WTC11 (cell line): ENCODE measurements around the gene SLC9A3.

Source experiments
- ATF3 ChIP-seq: sonication (generic); formaldehyde crosslinking; conservative IDR thresholded peaks from 2 replicates; pipeline ENCODE4 v1.8.1; 2022; ENCODE audit warnings: mild to moderate bottlenecking, missing genetic modification reagents
- CREB1 ChIP-seq: sonication (generic); formaldehyde crosslinking; IDR thresholded peaks from 2 replicates; pipeline ENCODE4 v1.8.0; 2023; ENCODE audit warnings: mild to moderate bottlenecking, missing genetic modification reagents
- CTCF ChIP-seq: fragments of 200-600 bp; IDR thresholded peaks from 2 replicates; pipeline ENCODE4 v1.8.0; 2022; ENCODE audit warnings: antibody characterized with exemption
- ESRRA ChIP-seq: sonication (generic); formaldehyde crosslinking; IDR thresholded peaks from 2 replicates; pipeline ENCODE4 v1.8.1; 2022; ENCODE audit warnings: mild to moderate bottlenecking, missing genetic modification reagents, borderline replicate concordance
- FOXJ3 ChIP-seq: sonication (generic); formaldehyde crosslinking; IDR thresholded peaks from 2 replicates; pipeline ENCODE4 v1.9.0; 2021; ENCODE audit warnings: missing genetic modification reagents, mild to moderate bottlenecking, borderline replicate concordance
- HMGXB4 ChIP-seq: sonication (generic); formaldehyde crosslinking; IDR thresholded peaks from 2 replicates; pipeline ENCODE4 v1.8.1; 2023; ENCODE audit warnings: mild to moderate bottlenecking, moderate library complexity, missing genetic modification reagents
- IRF1 ChIP-seq: sonication (generic); formaldehyde crosslinking; IDR thresholded peaks from 2 replicates; pipeline ENCODE4 v1.8.0; 2023; ENCODE audit warnings: missing genetic modification reagents
- MXD4 ChIP-seq: fragments of 250-450 bp; sonication (Bioruptor Pico); IDR thresholded peaks from 2 replicates; pipeline ENCODE4 v1.8.0; 2021; ENCODE audit warnings: mild to moderate bottlenecking, moderate library complexity, borderline replicate concordance
- SP1 ChIP-seq: sonication (generic); formaldehyde crosslinking; conservative IDR thresholded peaks from 2 replicates; pipeline ENCODE4 v1.8.1; 2022; ENCODE audit warnings: missing genetic modification reagents
- TCF7 ChIP-seq: sonication (generic); formaldehyde crosslinking; IDR thresholded peaks from 2 replicates; pipeline ENCODE4 v1.8.0; 2022; ENCODE audit warnings: mild to moderate bottlenecking, low read depth, missing genetic modification reagents, moderate library complexity
- ZNF532 ChIP-seq: fragments of 250-450 bp; sonication (Bioruptor Pico); IDR thresholded peaks from 2 replicates; pipeline ENCODE4 v1.9.0; 2021; ENCODE audit warnings: mild to moderate bottlenecking, borderline replicate concordance

- TF ChIP-seq CTCF (no peak), ESRRA (CRISPR knock-in tag) (peak; percentile 98), MXD4 (CRISPR knock-in tag) (no peak), TCF7 (CRISPR knock-in tag) (peak; percentile 95; the same call in 1 of the 2 replicates), HMGXB4 (CRISPR knock-in tag) (peak; percentile 90), IRF1 (CRISPR knock-in tag) (peak; percentile 95), ATF3 (no peak), SP1 (peak; percentile 85), FOXJ3 (0 out of 2 replicates have a peak, but pooled peaks have one; percentile 44), ZNF532 (CRISPR knock-in tag) (no peak), CREB1 (CRISPR knock-in tag) (peak; percentile 88)
Measured at GRCh38 chr5:472656-473550, 51.3 kb downstream of the SLC9A3 start.
